ELF-1 (cell line): ENCODE measurements around the gene CA10.

Experiments
- DNase-seq: peaks from one replicate; pipeline ENCODE4 v3.0.0-alpha.2; 2016; ENCODE audit warnings: low read depth, low spot score

The CA10 gene

DNA sequence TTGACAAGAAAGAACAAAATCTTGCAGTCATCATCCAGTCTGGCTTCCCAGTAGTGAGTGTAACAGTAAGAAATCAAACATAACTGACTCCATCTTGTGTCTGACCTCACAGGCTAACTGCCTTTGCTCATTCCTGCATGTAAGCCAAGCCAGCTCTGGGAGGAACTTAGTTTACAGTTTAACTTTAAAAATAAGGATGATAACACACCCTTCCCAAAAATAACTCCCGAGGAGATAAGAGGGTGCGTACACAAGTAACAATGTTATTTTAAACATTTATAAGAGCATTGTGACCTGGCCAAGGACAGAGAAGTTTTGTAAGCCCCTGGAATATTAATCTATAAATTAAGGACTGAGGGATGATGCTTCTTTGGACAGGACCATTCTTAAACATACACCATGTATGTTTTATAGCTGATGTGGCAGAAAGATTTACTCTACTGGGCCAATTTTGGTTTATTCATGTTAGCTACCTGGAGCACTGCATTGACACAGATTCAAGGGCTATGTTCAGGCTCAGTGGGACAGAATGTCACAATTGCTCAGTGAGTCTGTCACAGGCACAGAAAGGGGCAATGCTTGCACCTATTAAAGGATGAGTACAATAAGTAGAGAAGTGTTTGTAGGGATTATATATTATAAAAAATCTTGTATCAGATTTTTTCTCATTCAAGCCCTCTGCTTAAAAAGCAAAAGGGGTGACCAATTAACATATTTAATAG lies 554.1 kb downstream of the CA10 start:
- DNase-seq: no peak

DNA sequence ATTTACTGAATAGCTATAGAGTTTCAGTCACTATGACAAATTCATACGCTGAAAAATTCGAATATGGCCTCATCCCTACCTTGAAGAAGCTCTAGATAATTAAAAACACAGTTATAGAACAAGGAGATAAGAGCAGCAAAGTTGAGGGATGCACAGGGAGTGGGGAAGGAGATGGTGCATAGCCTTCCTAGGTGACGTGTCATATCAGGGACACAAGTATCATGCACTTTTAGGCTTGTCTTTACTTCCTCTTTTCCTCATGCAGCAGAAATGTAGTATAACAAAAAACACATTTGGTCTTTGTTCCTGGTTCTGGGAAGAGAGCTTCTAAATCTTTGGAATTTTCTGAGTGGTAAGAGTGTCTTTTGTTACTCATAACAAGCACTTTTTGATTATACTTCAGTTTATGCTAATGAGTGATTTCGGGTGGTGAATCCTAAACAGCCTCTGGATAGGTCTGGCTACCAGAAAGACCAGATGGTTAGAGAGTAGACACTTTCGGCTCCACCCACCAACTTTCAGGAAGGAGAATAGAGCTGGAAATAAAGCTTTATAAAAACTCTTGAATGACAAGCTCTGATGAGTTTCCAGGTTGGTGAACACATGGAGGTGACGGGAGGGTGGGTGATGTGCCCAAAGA lies 556.8 kb downstream of the CA10 start:
- DNase-seq: no peak

DNA sequence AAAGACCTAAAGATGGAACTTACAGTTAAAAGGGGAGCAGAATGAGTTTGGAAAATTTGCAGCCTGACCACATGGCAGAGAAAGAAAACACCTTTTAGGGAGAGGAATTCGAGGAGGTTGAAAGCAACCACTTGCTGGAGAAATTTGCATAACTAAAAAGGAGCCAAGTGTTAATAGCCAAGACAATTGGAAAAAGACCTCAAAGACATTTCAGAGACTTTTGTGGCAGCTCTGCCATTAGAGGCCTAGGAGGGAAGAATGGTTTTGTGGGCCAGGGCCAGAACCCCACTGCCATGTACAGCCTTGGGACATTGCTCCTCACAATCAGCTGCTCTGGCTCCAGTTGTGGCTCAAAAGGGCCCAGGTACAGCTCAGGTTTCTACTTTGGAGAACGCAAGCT lies 559.7 kb downstream of the CA10 start:
- peak; percentile 56 for DNase-seq

DNA sequence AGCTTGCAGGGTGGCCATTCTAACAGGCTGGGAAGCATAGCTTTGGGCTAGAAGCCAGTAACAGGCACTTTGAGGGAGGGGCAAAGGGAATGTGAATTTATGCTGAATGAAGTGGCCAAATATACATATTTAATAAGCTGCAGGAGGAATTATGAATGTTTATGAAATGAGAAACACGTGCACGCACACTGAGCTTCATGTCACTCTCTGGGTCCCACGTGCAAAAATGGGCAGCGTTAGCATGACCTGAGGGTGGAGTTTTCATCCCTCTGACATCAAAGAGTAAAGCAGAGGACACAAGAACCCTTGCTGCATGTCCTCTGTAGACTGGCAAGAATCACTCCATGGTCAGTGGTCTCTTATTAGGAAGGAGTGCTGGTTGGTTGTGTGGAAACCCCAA lies 561.2 kb downstream of the CA10 start:
- no peak for DNase-seq

DNA sequence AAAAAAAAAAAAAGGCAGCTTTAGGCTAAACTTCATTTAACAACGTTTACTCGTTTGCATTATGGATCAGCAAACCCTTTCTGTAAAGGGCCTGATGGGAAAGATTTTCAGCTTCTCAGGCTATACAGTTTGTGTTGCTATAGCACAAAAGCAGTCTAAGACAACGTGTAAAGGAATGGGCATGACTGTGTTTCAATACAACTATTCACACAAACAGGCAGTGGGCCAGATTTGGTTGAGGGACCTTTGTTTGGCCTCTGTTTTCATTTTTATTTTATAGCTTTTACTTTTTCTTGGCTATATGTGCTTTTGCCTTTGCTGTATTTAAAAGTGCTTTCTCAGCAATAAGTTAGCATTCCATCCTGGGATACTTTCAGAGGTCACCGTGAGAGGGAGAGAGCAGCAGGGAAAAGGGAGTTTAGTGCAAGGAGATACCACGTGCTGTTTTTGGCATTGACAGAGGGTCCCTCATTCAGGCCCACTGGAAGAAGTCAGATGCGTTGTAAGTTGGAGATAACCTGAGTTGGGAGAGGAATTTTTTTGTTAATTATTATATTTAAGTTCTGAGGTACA lies 562.6 kb downstream of the CA10 start:
- no peak for DNase-seq

DNA sequence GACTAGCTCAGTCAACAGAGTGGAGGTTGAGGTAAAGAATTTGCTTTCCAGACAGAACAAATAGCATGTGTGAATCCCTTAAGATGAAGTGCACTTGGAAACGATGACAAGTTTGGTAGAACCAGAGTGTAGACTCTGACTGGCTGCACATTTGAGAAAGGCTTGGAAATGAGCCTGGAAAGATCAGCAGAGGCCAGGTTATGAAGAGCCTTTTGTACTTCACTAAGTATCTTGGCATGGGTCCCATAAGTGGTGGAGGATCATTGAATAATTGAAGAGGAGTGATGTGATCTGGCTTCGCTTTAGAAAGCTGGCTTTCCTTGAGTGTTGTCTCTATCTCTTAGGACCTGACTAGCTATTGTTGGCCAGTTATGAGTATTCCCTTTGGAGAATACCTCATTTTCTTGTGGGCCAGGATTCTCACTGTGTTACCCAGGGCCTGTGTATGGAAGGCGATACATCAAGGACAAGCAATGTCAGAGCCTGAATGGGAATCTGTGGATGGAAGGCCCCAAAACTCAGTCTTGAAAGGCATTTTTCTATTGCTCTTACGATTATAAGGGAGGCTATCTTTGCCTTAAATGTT lies 568.4 kb downstream of the CA10 start:
- DNase-seq: no peak

DNA sequence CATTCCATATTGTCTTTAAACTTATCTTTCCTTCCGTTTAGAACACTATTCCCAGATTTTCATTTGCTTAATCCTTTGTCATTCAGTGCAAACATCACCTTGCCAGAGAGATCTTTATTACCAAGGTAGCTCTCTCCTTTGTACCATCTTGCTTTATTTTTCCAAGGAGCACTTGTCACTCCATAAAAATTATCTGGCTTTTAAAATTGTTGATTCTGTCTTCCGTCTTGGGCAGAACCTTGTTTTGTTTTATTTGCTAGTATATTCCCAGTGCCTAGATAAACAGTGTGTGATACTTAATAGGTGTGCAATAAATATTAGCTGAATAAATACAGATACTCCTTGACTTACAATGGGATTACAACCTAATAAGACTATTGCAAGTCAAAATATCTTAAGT lies 570.5 kb downstream of the CA10 start:
- DNase-seq: no peak

DNA sequence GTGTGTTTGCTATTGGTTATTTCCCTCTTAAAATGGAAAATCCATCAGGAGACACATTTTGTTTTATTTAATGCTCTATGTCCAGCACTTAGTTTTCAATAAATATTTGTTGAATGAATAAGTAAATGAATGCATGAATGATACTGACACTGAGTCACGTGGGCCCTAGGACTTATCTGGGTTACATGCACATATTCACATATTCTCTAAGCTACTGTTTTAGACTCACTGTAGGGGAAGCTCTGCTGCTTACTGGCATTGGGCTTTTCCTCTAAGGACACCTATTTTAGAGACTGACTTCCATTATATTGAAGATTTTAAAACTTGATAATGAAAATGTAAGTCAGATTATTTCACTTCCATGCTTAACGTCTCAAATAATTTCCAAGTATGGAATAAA lies 571.0 kb downstream of the CA10 start:
- DNase-seq: no peak

DNA sequence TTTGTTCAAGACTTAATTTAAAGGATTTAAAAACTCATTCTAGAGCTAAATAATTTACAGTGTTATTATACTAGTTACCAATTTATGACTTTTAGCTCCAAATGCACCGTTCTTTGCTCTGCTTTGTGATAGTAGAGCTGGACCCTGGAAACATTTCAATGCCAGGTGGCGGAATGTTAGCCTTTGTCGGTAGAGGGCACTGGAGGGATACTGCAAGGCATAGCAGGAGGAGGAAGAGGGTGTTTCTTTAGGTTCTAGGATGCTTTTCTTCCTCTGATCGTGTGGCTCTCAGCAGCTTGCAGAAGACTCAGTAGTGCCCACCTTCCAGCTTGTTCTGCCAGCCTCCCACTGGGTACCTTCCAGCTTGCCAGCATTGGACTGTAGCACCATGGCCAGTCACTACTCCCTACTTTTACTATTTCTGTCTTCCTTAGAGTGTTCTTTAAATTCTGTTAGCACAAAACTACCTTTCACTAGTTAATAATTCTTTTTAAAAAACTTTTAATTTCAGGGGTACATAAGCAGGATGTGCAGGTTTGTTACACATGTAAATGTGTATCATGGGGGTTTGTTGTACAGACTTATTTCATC lies 572.9 kb downstream of the CA10 start:
- peak; percentile 54 for DNase-seq

DNA sequence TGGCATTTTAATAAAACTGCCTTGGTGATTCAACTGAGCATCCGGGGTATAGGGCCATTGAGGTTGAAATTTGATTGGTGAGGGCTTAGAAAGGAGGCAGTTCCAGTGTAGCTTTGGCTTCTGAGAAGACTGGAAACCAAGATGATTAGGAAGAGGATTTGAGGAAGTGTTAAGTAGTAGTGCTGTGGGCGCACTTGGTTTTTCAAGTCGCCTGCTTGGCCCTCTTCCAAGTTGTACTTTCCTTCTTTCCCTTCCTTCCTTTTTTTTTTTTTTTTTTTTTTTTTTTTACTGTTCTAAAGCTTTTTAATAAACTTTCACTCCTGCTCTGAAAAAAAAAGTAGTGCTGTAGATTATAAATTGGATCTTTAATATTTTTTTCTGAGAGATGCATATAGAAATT lies 577.6 kb downstream of the CA10 start:
- DNase-seq: no peak
